HG03175 (cell line): ENCODE results near the gene ADAM12.

Experiments used
- ATAC-seq: cut with Tn5 transposase; IDR thresholded peaks from one replicate; pipeline ENCODE4 v1.9.1; 2021; ENCODE audit warnings: mild to moderate bottlenecking, moderate library complexity; ENCODE audit not compliant: unreplicated experiment

ADAM12 gene

DNA sequence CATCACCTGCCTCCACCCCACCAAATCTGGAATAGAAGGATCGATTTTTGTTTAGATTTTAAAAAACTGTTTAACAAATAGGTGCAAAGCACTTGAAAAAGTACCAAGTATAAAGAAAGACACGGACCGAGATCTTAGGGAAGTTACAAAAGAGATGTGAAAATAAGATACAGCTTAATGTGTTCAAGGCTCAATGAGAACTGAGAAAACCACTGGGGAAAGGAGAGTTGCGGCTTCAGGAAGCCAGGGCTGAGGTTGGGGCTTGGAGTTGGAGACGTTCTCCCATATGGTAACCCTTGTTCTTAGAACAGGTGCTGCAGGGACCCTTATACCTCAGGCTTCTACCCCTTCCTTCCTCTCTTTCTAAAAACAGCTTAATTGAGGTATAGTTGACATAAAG, 351.8 kb downstream of the ADAM12 start:
- no peak for ATAC-seq

DNA sequence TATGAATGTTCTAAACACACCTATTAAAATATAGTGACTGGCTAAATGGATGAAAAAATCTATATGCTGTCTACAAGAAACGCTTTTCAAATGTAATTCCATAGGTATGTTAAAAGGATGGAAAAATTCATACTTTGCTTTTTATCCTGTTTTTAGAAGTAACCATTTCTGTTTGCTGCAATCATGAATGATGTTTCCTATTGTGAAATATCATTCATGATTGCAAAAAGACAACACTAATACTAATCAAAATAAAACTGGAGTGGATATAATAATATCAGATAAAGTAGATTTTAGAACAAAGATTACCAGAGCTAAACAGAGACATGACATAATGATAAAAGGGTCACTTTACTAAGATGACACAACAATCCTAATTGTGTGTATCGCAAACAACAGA, 353.7 kb downstream of the ADAM12 start:
- ATAC-seq = no peak

DNA sequence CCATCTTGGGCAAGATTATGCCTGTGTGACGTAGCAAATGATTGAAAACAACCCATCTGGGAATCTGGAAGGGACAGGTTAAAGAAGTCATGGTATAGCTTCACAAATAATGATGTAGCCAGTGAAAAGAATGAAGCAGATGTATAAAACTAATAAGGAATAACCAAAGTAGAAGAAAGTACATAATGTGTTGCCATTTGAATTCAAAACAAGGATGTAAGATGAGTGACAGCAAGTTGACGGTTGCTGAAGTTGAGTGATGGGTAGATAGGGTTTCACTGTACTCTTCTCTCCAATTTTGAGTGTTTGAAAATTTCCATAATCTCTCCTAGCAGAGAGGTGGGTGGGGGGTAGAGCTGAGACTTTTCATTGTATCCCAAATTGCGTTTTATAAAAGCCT, 358.3 kb downstream of the ADAM12 start:
- ATAC-seq = no peak

DNA sequence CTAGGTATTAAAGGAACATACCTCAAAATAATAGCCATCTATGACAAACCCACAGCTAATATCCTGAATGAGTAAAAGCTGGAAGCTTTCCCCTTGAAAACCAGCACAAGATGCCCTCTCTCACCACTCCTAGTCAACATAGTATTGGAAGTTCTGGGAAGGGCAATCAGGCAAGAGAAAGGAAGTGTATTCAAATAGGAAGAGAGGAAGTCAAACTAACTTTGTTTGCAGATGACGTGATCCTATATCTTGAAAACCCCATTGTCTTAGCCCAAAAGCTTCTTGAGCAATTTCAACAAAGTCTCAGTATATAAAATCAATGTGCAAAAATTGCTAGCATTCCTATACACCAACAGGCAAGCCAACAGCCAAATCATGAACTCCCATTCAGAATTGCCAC, 360.6 kb downstream of the ADAM12 start:
- no peak for ATAC-seq

DNA sequence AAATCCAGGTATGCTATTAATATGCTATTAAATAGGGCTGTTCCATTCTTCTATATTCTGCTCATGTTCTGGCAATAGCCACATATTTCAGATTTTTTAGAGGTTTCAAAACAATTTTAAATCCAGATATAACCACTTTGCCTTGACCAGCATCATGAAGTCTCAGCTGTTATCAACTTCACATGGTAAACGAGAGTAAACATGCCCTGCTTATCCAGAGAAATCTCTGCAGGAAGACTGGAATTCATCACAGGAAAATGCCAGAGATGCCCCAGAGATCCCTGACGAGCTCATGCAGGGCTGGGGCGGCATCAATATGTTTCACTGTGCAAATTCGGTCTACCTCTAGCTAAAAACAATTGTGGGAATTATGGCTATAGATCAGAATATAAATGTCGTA, 365.4 kb downstream of the ADAM12 start:
- ATAC-seq = no peak

DNA sequence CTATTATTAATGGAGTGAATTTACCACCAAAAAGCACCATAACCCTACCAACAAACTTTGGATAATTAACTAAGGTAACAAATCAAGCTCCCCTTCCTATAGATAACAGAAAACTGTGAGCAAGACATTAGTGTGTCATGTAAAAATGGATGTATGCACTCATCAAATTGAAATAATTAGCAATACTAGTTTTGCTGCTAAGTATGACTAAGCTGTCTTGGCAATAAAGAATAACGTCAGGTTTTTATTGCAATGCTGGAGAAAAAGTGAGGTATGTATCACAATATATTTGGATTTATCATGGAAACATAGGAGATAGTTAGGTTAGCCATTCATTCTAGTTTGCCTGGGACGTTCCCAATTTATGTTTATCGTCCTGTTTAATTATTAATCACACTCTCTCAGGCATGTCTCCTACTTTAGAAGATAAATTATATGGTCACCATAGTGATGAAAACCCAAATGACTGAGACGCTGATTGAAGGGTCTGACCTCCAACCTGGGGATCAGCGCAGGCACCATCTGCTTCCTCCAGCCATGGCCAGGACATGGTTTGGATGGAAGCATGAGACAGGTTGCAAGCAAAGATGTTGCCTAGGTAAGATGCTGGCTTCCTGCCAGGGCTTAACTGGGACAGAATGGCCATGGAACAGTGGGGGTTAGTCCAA, 366.3 kb downstream of the ADAM12 start:
- ATAC-seq = no peak

DNA sequence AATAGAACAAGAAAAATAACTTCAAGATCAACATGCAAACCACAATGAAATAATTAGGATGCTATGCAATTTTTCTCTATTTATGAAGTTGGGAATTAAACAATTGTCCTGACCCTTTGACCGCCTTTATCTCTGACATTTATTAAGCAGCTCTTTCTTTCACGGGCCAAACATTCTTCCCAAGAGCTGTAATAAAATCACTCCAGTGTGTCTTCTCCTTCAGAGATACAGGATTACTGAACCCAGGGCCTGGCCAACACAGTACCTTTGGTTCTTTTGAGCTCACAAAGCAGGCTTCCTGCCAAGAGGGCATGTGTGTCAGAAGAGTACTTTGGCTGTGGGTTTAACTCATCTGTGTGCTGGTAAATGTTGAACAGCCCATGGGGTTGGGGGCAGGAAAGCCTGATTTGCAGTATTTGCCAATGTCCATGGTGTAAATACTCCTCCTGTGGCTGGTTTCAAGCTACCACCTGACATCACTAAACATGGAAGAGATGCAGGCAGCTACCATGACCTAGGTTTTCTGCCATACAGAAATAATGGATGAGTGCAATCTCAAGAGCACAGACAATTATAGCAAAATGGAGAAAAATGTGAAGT, 370.2 kb downstream of the ADAM12 start:
- ATAC-seq = no peak

DNA sequence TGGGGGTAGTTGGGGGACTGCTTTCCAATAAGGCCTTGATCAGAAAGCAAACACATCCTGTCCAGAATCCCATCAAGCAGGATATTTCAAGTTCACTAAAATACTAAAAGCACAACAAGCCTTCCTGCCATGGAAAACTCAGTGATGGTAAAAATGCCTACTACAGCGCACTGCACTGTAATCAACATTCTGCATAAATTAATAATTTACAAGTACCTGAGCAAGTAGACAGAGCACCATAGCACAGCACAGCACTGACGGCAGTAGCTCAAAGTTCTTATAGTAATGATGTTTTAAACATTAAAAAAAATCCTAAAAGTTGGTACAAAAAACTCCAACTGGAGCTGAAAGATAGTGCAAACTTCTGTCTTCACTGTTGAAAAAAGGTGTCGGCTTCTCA, 371.4 kb downstream of the ADAM12 start:
- ATAC-seq = no peak

DNA sequence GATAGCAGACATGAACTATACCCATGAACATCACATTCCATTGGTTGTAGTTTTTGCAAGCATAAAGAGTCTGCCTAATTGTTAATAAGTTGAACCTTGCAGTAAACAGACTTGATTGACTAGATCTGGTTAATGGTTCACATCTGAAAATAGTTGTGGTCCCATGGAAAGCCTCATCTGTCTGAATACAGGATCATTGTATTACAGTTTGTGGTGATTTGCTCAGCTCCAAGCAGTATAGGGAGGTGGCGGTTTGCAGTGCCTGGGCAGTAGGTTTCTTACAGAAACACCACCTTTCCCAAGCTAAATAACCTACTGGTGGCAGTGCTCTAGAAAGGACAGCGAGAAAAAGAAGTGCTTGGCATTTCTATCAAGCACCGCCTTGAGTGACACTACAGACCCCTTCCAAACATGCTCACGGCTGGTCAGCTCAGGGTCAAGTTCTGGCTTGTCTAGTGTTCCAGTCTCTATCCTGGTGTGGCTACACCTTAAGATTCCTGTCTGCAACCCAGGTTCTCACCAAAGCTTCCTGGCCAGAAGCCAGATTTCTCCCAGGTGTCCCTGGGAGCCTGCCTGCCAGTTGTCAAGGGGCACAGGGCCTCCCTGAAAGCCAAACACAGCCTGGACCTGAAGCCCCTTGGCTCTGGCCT, 372.0 kb downstream of the ADAM12 start:
- no peak for ATAC-seq

DNA sequence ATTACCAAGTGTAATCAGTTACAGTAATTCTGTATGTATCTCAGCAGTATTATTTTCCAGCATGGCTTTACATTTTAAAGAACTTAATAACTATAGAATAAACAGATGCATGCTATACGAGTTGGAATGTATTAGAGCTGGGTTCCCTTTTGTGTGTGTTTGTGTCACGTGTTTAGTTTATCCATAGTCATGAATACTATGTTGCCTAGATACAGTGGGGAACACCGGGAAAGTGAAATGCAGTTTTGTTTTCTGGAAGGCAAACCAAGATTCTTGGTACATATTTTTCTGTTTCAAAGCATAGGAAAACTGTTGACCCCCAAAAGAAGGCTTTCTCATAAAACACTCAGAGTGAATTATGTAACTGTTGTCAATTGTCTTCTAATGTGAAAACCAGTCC, 372.9 kb downstream of the ADAM12 start:
- ATAC-seq = no peak

DNA sequence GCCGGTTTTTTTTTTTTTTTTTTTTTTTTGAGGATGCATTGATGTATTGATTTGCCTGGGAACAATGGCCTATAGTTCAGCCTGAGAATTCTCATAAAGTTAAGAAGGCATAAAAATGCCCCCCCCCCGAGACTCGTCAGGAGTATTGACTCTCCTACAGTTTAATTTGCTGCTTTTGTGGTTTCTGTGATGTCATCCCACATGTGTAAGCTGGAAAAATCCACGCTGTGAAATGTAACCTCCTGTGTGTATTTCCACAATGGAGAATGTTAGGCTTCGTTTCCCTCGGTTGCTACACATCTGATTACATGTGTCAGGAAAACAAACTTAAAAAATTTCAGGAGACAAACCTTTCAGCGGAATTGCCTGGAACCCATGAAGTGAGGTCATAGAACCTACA, 374.0 kb downstream of the ADAM12 start:
- ATAC-seq = no peak

DNA sequence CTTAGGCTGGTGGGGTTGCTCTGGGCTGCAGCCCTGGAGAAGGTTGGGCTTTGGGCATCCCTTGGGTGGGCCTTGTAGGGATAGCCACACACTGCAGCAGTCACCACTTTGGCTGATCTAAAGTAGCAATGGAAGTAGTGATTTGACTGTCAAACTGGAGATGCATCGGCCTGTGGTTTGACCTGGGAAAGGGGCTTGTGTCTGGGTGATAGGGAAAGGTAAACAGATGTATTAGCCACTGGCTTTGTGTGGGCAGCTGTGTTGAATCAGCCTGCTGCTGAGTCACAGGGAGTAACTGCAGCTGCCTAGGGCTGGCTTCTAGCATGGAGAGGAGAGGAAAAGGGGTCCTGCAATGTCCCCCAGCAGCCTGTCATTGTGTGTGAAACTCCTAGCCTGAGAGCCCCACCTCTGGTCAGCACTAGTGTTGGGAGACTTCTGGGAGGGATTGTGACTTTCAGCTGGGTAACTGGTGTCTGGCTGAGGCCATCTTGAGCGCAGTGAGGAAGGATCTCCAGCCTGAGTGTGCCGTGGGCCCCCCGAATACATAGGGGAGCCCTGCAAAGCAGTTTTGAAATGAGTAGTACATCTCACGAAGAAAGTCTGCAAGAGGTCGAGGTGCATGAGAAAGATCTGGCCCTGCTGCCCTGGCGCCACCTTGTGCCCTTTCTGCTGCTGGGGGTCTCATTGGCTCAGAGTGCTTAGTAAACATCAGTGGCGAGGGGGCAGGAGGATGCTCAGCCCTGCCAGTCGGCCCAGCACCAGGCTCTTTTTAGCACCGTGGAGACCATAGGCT, 374.6 kb downstream of the ADAM12 start:
- no peak for ATAC-seq

DNA sequence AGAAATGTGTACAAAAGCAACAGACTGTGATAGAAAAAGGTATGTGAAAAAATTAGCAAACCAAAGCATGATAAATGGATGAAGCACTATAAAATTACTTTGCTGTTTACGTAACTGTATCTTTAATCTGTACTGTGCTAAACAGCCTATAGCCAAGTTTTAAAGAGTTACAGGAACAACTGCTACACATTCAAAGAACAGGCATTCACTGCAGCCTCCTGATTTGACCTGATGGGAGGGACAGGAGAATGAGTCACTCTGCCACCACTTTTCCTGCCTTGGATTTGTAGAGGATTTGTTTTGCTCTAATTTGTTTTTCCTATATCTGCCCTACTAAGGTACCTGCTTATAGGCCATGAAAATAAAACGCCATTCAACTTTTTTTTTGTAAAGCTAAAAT, 375.8 kb downstream of the ADAM12 start:
- no peak for ATAC-seq

DNA sequence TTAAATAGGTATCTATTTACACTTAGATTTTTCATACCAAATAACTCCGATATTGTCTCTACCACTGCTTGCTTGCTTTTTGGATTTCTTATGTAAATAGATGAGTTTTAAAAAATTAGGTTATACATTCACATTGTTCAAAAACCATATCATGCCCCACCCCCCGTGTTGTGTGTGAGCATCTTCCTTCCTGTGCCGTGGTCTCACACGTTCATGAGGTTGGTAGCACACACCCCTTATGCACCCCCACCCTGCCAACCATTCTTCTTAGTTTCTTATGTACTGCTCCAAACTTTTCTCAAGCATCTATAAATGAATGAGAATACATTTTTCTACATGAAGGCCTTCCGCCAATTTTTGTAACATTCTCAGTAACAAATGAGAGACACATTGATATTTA, 376.3 kb downstream of the ADAM12 start:
- ATAC-seq = no peak

DNA sequence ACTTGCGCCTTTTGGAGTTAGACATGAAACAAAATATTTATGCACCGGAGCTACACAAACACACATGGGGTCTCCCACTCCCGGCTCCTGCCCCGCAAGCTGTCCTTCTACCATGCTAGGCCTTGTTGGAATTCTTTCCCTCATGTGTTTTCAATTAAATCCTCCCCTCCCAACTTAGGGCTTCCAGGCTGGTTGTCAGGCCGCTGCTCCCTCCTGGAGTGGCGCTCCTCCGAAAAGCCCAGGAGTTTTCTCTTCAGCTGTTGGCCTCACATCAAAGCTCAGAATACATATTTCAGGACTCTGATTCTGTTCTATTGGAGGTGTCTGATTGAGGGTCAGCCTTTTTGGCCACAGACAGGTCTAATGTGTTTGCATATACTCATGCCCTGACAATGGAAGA, 378.6 kb downstream of the ADAM12 start:
- no peak for ATAC-seq

DNA sequence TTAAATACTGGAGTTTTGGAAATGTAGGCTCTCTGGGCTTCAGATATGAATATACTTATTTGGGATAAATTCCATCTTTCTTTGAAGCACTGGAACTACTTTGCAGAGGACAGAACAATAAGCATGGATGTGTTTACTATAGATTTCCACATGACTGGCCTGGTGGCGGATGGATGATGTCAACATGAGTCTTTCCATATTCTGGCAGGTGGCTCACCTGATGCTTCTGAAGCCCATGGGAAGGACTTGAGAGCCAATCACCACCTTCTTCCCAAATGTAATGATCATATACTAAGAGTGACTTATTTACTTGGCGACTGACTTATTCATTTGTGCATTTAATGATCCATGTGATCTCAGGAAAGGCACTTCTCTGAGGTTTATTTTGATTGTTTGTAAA, 381.4 kb downstream of the ADAM12 start:
- ATAC-seq = no peak

DNA sequence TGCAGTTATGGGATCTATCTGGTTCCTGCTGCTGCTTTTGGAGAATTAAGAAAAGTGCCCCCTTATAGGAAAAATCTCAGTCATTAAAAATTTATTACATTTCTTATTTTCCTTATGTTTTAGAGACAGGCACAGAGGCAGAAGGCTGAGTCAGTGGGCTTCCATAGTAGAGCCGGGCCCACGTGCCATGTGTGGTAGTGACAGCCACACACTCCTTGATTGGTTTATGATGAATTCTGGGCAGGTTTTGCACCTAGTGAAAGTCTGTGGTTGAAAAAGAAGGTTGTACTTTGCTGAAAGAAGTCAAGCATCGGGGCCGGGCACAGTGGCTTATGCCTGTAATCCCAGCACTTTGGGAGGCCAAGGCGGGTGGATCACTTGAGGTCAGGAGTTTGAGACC, 382.0 kb downstream of the ADAM12 start:
- no peak for ATAC-seq

DNA sequence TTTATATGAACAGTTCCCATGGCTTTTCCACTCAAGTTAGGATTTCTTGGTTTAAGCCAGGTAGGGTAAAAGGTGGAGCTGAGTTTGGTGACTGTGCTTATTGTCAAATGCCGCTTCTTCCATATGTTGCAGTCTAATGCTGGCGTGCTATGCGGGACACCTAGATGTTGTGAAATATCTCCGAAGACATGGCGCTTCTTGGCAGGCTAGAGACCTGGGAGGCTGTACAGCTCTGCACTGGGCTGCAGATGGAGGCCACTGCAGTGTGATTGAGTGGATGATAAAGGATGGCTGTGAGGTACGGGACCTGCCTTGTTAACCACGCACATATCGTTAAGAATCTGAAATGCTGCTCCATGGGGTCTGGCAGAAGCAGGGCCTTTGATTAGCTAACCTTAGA, 383.5 kb downstream of the ADAM12 start:
- ATAC-seq = no peak

DNA sequence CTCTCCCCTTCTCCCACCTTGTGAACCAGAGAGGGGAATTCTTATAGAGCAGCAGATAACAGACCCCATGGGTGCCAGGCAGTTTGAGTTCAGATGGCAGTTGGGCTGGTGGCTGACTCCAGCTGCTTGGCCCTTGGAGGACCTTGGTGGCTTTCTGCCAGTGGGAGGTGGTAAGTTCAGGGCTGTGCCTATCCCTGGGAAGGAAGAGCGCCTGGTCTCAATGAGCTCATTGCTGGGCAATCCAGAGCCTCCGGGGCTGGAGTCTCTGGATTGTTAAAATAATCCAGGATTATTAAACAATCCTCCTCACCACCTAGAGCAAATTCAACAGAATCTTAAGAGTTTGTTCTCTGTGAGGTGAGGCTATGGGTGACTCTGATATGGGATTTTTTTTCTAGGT, 386.7 kb downstream of the ADAM12 start:
- no peak for ATAC-seq

DNA sequence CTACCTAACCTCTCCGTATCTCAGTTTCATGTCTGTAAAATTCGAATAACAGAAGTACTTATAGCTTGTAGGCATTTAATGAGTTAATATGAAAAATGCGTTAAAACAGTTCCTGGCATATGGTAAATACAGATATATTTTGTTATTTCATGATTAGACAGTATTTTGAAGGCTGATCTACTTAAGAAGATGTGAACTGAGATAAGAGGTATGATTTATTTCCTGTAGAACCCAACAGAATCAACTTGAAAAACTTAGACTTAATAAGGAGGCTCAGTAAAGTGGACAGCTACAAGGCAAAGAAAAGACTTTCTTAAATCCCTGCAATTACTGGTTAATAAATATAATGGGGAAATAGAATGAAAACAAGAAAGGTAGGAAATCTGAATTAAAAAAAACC, 388.6 kb downstream of the ADAM12 start:
- ATAC-seq = no peak

DNA sequence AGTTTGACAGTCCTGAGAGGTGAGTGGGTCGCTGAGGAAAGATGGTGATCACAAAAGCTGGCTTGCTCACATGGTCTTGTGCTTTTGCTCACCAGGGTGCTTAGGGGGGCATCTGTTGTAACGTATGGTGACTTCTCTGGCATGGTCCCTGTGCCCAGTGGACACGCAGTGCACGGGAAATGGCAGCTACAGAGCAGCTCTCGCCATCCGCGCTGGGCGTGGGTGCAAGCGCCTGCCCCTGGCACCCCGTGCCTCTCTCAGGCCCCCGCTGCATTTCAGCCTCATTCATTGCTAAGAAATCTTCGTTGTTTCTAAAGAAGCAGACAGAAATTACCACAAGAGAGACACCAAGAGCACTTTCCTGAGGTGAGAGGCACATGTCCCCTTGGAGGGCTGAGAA, 390.7 kb downstream of the ADAM12 start:
- no peak for ATAC-seq
